ENCODE data around the gene TRPM3.

Gene TRPM3

DNA sequence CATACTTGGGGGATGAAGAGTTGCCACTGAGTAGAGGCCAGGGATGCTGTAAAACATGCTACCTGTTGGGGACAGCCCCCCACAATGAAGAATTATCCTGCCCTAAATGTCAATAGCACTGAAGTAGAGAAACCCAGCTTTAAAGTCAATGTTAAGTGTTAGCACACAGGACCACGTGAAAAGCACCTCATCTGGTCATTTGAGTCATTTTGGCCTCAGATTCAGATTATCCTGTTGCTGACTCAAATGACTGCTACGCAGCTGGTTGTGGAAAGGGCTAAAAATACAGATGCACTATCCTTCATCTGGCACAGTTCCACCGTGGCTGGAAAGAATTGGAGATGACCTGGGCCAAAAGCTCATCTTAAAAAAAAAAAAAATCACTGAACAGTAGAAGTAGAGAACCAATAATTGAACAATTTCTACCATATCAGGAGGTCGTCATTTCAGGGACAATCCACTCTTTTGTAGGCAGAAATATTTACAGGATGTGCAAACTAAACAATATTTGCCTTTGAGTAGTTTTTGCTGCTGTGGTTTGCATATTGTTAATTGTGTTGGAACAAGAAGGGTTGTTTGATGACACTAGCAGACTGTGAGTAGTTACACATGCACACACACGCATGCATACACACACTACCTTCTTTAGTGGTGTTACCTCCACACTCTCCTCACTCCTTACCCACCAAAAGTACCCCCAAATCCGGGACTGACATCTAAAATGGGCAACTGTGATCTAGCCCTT, 511.7 kb downstream of the TRPM3 start:
- peak; percentile 97 for DNase-seq (ENCODE audit: low read depth)

- no peak for DNase-seq (ENCODE audit: low read depth)
Observed at GRCh38 chr9:70609011-70609410, 512.4 kb downstream of the TRPM3 start.

DNA sequence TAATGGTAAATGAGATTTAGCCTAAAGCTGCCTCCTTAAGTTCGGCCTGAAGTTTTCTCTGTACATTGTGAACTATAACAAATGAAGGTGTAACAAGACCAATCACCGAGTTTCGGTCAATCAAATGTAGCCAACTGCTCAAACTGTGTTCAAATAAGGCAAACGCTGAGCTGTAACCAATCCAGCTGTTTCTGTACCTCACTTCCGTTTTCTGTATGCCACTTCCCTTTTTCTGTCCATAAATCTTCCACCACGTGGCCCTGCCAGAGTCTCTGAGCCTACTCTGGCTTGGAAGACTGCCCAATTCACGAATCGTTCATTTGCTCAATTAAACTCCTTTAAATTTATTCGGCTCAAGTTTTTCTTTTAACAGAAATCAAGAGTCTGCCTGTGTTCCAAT, 513.5 kb downstream of the TRPM3 start:
- DNase-seq (ENCODE audit: low read depth), result no peak

DNA sequence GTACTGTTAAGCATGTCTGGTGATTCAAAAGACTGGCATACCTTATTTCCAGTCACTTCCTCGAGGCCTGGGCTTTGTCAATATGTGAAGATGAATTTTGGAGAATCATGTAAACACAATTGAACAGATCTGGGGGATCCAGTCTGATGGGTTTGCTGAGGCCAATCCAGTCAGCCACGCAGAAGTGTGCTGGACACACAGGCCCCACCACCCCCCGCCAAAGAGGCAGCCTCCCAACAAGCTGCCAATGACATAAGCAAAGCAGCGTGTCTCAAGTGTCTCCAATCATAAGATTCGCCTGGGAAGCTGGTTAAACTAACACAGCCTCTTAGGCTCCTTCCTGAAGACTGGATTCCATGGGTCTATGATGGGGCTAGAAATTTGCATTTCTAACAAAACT, 514.1 kb downstream of the TRPM3 start:
- DNase-seq (ENCODE audit: low read depth), result no peak

GRCh38 chr9:70603020-70603411, 518.4 kb downstream of the TRPM3 start:
- DNase-seq (ENCODE audit: low read depth), result no peak

DNA sequence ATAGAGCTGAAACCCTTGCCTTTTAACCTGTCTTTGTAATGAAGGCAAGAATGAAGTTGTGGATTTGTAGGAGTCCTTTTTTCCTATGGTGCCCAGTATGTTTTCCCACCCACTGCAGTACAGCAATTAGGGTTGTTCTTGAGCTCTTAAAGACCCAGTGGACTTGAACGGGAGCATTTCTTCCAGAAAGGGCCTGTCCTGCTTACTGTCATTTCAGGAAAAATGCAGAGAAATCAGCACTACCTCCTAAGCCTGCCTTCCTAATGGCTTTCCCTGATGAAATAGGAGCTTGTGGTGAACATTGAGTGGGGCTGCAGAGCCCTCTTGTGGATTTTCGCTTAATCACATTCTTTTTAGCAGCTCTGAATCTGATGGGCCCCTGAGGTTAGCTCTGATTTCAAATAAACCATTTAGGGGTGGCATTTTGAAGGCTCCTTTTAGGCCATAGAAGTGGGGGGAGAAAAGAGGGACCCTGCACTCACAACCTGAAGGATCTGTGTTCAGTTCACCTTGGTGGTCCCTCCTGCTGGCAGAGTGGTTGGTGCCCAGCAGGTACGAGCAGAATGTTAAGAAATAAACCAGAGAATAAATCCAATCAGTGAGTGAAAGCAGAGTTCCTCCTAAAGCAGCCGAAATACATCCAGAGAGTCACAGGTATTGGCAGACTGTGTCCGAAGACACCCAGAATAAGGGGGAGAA, 519.0 kb downstream of the TRPM3 start:
- peak; percentile 93 for DNase-seq (ENCODE audit: low read depth)

DNA sequence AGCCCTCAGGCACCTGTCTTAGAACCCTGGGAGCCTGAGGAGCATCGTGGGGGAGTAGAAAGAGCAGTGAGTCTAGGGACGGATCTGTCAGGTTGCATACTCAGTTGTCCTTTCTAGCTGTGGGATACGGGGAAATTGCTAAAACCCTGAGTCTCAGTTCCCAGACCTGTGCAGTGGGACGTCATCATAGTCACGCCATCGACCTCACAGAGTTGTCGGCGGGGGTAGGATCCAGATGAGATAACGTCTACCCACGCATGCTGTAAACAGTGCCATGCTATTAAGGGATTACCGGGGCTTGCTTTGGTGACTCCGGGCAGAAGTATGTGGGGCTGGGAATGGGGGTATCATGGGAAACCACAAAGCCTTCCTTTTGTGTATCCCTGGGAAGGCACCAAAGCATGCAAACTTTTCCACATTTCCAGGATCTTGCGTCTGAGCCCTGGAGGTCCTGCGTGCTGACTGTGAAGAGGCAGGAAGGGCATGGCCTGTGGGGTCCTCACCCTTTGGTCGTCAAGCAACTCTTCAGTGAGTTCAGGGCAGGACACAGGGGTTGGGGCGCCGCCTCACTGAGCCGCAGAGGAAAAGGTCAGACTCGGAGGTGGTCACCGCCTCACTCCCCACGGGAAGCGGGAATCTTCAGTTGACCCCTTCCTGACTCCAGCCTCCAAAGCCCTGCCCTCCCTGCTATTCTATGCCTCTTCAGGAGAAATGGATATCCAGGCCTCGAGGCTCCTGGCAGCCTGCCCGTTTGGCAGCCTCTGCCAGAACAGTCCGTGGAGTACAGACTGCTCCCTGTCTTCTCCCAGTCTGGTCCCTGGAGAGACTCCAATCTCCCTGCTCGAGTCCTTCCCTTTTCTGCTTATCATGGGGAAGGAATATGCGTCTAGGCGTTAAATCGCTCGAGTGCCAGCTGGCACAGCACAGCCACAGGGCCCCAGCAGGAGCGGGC, 520.1 kb downstream of the TRPM3 start:
- peak; percentile 100 for DNase-seq (ENCODE audit: low read depth)

- peak; percentile 96 for DNase-seq (ENCODE audit: low read depth)
Observed at GRCh38 chr9:70600506-70600905, 520.9 kb downstream of the TRPM3 start.

DNA sequence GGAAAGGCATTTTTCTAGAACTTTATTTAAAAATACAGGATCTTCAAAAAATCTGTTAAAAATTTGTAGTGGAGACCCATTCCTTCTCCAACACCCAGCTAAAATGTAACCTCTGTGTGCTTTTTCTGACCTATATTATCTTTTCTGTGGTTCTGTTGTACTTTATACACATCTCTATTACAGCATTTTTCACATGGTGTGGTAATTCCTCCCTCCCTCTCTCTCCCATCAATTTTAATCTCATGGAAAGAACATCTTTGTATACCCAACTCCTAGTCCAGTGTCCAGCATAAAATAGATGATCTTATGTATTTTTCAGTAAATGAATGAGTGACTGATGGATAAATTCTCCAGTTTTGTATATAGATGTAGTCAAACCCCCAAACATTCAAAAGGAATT, 523.5 kb downstream of the TRPM3 start:
- DNase-seq (ENCODE audit: low read depth), result no peak

GRCh38 chr9:70595211-70595610, 526.2 kb downstream of the TRPM3 start:
- DNase-seq (ENCODE audit: low read depth), result peak; percentile 25

DNA sequence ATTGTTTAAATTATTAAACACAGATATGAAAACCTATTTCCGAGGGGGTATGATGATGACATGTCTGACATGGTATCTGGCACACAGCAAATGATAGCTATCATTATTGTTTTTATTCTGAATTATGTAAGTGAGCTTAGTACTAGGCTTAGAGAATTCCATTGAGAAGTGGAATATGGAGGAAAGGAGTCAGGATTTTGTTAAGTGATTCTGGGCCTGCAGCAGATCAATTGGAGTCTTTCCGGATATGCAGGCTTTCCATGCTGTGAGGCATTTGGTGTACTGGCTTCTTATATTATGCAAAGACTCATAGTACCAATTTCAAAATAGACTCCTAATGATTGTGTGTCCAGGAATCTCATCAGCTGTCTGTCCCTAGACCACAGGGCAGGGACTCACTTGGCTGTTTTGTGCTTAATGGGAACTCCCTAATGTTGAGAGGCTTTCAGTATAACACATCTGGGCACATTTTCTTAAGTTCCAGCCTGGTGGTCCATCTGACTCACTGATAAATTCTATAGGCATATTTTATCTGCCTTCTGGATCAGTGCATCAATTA, 527.0 kb downstream of the TRPM3 start:
- peak; percentile 76 for DNase-seq (ENCODE audit: low read depth)

DNA sequence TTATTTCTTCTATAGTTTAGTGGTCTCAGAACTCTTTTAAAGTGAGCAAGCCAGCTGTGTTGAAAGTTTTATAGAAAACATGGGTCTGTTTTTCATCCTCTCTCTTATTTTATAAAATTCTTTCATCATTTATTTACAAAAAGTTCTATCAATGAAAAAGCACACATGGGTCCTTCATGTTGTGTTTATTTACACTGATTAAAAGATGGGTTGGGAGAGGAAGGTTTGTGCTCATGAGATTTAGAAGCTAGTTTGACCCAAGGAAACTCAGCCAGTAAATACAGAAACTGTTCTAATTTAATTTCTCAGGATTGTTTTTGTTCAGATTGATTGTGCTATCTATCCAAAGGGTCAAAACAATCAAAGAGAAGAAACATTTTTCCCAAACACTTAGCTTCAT, 528.2 kb downstream of the TRPM3 start:
- no peak for DNase-seq (ENCODE audit: low read depth)

DNA sequence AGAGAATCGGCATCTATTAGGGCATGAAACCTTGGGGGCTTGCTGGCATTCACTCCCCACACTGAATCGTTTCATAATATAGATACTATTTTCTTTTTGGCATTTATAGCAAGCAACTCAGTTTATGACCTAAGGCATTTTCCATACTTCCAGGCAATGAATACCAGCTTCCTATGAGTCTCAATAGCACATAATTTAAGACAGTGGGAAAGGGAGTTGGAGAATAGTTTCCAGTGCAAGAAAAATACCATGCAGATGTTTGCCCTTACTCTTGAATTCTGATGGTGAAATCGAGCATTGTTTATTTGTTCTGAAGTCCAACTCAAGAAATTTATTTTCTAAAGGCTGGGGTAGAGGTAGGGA, 531.1 kb downstream of the TRPM3 start:
- DNase-seq (ENCODE audit: low read depth), result peak; percentile 94

- peak; percentile 95 for DNase-seq (ENCODE audit: low read depth)
Observed at GRCh38 chr9:70589571-70590314, 531.7 kb downstream of the TRPM3 start.

DNA sequence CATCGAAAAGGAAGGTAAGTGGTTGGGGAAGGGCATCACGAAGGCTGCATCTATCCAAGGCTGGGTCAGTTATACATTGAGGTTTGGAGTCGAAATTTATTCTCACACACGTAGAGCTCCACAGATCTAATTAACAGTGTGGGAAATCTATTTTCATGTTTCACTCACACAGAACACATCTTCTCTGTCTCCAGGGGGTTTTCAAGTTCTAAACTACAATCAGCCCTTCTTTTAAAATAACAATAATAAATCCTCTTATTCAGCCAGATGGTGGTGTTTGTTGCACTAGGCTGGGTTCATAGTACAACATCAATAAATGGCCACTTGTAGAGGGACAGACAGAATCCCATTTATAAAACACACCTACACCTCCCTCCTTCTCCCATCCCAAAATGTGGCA, 532.4 kb downstream of the TRPM3 start:
- peak; percentile 70 for DNase-seq (ENCODE audit: low read depth)

GRCh38 chr9:70588381-70588780, 533.0 kb downstream of the TRPM3 start:
- DNase-seq (ENCODE audit: low read depth), result peak; percentile 37

GRCh38 chr9:70587201-70587600, 534.2 kb downstream of the TRPM3 start:
- DNase-seq (ENCODE audit: low read depth), result peak; percentile 95

DNA sequence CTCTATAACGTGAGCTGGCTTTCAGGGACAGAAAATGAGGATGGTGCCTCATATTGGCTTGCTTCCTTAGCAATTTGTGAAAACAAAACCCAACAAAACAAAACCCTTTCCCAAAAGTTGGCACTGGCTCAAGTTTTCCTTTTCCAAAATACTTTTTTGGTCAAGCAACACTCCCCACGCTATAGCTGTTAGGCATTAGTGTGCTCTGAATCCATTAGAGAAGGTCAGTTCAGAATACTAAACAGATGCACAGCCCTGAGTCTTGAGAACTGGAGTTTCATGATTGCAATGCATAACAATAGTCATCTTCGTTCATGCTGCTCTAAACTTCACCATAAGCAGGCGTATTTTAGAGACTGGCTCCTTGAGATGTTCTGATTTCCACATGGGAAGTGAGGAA, 534.9 kb downstream of the TRPM3 start:
- DNase-seq (ENCODE audit: low read depth), result peak; percentile 61

DNA sequence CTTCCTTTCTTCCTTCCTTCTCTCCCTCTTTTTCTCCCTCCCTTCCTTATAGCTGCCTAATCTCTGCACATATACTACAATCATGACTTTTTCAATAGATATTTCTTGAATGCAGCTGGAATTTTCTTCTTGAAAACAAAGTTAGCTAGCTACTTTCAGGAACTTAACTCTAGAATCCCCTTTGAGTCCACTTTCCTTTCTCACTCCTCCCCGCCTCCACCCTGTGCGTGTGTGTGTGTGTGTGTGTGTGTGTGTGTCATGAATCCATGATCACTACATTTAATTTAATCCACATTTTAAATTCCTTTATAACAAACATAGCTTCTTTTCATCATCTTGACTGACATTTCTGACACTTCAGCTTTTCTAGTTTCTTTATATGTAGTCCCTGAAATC, 539.5 kb downstream of the TRPM3 start:
- peak; percentile 39 for DNase-seq (ENCODE audit: low read depth)

- peak; percentile 54 for DNase-seq (ENCODE audit: low read depth)
Observed at GRCh38 chr9:70581214-70581954, 540.0 kb downstream of the TRPM3 start.

All from EH (cell line).